OCI-LY1 (cell line): ENCODE results near the gene DLEC1.

Experiments used
- H2AFZ ChIP-seq: fragments of 200-600 bp; sonication (generic), shearing (Covaris generic); 2 replicates; pipeline ENCODE4 v1.6.0; 2014; ENCODE audit warnings: antibody characterized with exemption, mild to moderate bottlenecking, low read length
- H3F3A ChIP-seq: fragments of 200-600 bp; sonication (generic), shearing (Covaris generic); 2 replicates; pipeline ENCODE4 v1.6.0; 2014; ENCODE audit warnings: mild to moderate bottlenecking, antibody characterized with exemption, low read length, moderate library complexity; ENCODE audit not compliant: insufficient read depth
- H3K27ac ChIP-seq: fragments of 200-600 bp; sonication (generic); 2 replicates; pipeline ENCODE4 v1.5.1; 2014; ENCODE audit warnings: low read length, mixed run types, mild to moderate bottlenecking, low read depth; ENCODE audit not compliant: poor library complexity, severe bottlenecking
- H3K27me3 ChIP-seq: fragments of 200-600 bp; sonication (generic); 2 replicates; pipeline ENCODE4 v1.6.0; 2014; ENCODE audit warnings: antibody characterized with exemption, mild to moderate bottlenecking, low read length, moderate library complexity; ENCODE audit not compliant: insufficient read depth
- H3K36me3 ChIP-seq: fragments of 200-600 bp; sonication (generic); 2 replicates; pipeline ENCODE4 v1.6.1; 2014; ENCODE audit warnings: mild to moderate bottlenecking, antibody characterized with exemption, low read length, moderate library complexity, mixed read lengths; ENCODE audit not compliant: insufficient read depth
- H3K4me1 ChIP-seq: fragments of 200-600 bp; sonication (generic); 2 replicates; pipeline ENCODE4 v1.5.1; 2014; ENCODE audit warnings: mild to moderate bottlenecking, low read length, moderate library complexity; ENCODE audit not compliant: insufficient read depth, severe bottlenecking
- H3K4me2 ChIP-seq: fragments of 200-600 bp; sonication (generic), shearing (Covaris generic); 2 replicates; pipeline ENCODE4 v1.6.1; 2014; ENCODE audit warnings: low read length
- H3K4me3 ChIP-seq: fragments of 200-600 bp; sonication (generic); 2 replicates; pipeline ENCODE4 v1.5.1; 2014; ENCODE audit warnings: low read length, low read depth, mild to moderate bottlenecking, mixed read lengths; ENCODE audit not compliant: poor library complexity, severe bottlenecking
- H3K79me2 ChIP-seq: fragments of 200-600 bp; shearing (Covaris generic); 2 replicates; pipeline ENCODE4 v1.6.1; 2016; ENCODE audit warnings: mixed run types, low read length, mixed read lengths; ENCODE audit not compliant: insufficient read depth
- H3K9ac ChIP-seq: fragments of 200-600 bp; sonication (generic), shearing (Covaris generic); 2 replicates; pipeline ENCODE4 v1.6.1; 2014; ENCODE audit warnings: mild to moderate bottlenecking, low read length, mixed read lengths
- H3K9me2 ChIP-seq: fragments of 200-600 bp; sonication (generic), shearing (Covaris generic); 2 replicates; pipeline ENCODE4 v1.6.1; 2014; ENCODE audit warnings: low read depth, mild to moderate bottlenecking, low read length, mixed read lengths
- H3K9me3 ChIP-seq: fragments of 200-600 bp; shearing (Covaris generic); 2 replicates; pipeline ENCODE4 v1.6.1; 2014; ENCODE audit warnings: low read length, mixed read lengths
- H4K20me1 ChIP-seq: fragments of 200-600 bp; sonication (generic), shearing (Covaris generic); 2 replicates; pipeline ENCODE4 v1.6.0; 2016; ENCODE audit warnings: mild to moderate bottlenecking, low read length; ENCODE audit not compliant: insufficient read depth
- EZH2 ChIP-seq: fragments of 200-600 bp; sonication (generic), shearing (Covaris generic); IDR thresholded peaks from 2 replicates; pipeline ENCODE4 v1.8.0; 2017; ENCODE audit warnings: borderline replicate concordance, mixed run types, mild to moderate bottlenecking, antibody characterized with exemption, low read length, moderate library complexity, mixed read lengths
- TF ChIP-seq, protein P1 (sequence below): fragments of 200-600 bp; sonication (generic), shearing (Covaris generic); IDR thresholded peaks from 2 replicates; pipeline ENCODE4 v1.5.1; 2017; ENCODE audit warnings: mild to moderate bottlenecking, antibody characterized with exemption, low read length, moderate library complexity, mixed read lengths

DLEC1 gene

DNA sequence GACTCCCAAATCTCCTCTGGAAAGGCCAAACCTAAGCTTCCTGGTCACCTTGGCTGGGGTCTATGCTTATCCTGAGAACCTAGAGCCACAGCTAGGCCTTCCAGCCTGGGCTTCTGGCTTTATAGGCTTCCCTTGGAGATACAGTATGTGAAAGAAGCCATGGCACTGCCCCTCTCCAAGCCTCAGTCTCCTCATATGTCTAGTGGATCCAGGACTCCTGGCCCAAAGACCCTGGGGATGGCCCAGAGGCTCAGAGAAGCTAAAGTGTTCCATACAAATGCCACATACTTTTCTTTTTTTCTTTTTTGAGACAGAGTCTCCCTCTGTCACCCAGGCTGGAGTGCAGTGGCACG lies 89.3 kb downstream of the DLEC1 start:
- H3K4me3 ChIP-seq = no peak overlapping the region
- no peaks in the 10 kb centered on the region for H3K79me2 ChIP-seq
- peaks cover 83% of the 10 kb centered on the region for H3K36me3 ChIP-seq
- H3K4me2 ChIP-seq = no peak overlapping the region
- H4K20me1 ChIP-seq = no peaks in the 10 kb centered on the region
- no peak overlapping the region for H3K27ac ChIP-seq
- H2AFZ ChIP-seq = no peak overlapping the region
- H3K9ac ChIP-seq = no peak overlapping the region
- no peaks in the 10 kb centered on the region for H3K4me1 ChIP-seq
- TF ChIP-seq, protein P1, sequence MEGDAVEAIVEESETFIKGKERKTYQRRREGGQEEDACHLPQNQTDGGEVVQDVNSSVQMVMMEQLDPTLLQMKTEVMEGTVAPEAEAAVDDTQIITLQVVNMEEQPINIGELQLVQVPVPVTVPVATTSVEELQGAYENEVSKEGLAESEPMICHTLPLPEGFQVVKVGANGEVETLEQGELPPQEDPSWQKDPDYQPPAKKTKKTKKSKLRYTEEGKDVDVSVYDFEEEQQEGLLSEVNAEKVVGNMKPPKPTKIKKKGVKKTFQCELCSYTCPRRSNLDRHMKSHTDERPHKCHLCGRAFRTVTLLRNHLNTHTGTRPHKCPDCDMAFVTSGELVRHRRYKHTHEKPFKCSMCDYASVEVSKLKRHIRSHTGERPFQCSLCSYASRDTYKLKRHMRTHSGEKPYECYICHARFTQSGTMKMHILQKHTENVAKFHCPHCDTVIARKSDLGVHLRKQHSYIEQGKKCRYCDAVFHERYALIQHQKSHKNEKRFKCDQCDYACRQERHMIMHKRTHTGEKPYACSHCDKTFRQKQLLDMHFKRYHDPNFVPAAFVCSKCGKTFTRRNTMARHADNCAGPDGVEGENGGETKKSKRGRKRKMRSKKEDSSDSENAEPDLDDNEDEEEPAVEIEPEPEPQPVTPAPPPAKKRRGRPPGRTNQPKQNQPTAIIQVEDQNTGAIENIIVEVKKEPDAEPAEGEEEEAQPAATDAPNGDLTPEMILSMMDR = no peak
- no peaks in the 10 kb centered on the region for H3K9me3 ChIP-seq
- no peaks in the 10 kb centered on the region for H3F3A ChIP-seq
- H3K27me3 ChIP-seq = no peaks in the 10 kb centered on the region
- H3K9me2 ChIP-seq = no peaks in the 10 kb centered on the region

DNA sequence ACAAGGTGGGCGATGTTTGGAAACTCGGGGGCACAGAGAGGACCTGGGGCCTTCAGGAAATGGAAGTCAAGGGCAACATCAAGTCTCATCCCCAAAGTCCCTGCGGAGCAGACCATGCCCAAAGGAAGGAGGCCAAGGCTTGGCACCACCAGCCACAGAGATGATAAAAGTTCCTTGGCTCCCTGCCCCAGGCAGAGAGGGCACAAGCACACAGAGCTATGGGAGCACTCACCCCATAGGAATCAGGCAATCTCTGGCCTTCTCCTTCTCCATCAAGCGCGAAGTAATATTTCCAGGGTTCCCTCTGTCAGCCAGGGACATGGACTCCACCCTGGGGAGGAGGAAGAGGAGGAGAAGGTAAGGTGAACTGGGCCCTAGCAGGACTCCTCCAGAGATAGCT lies 90.0 kb downstream of the DLEC1 start:
- H2AFZ ChIP-seq = no peak overlapping the region
- no peak overlapping the region for H3K27ac ChIP-seq
- H3K4me1 ChIP-seq = no peaks in the 10 kb centered on the region
- H3K79me2 ChIP-seq = no peaks in the 10 kb centered on the region
- no peaks in the 10 kb centered on the region for H3K27me3 ChIP-seq
- no peak overlapping the region for H3K9ac ChIP-seq
- no peaks in the 10 kb centered on the region for H4K20me1 ChIP-seq
- TF ChIP-seq, protein P1 = no peak
- no peak for TF ChIP-seq EZH2
- H3F3A ChIP-seq = no peaks in the 10 kb centered on the region
- H3K9me3 ChIP-seq = no peaks in the 10 kb centered on the region
- no peak overlapping the region for H3K4me3 ChIP-seq
- peaks cover 86% of the 10 kb centered on the region for H3K36me3 ChIP-seq
- no peaks in the 10 kb centered on the region for H3K9me2 ChIP-seq
- H3K4me2 ChIP-seq = no peak overlapping the region

DNA sequence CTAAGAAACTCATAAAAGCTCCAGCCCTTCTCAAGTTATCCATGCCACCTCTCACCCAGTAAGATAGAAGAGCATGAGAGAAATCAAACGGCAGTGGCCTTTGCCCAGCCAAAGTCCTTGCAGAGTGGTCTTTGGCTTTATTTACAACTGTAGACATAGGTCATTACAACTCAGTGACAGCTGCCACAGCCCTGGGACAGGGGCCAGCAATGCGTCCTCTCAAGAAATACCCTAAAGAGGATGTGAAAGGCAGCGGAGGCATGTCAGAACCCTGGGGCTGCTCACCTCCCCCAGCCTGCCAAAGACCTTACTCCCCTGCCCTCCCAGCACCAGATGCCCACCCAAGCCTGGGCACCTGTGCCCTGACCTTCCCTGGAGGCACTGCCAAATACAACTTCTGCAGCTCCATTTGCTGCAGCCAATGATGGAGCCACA lies 91.6 kb downstream of the DLEC1 start:
- Histone ChIP-seq H3K79me2 (no peaks in the 10 kb centered on the region), H3K36me3 (peaks cover 73% of the 10 kb centered on the region)

More for the DNA sequence above, 91.6 kb downstream of the DLEC1 start:
- H3K27ac ChIP-seq = no peak overlapping the region
- H3K4me1 ChIP-seq = peaks cover 6% of the 10 kb centered on the region
- H3K4me2 ChIP-seq = no peak overlapping the region
- H3K4me3 ChIP-seq = no peak overlapping the region
- H3K27me3 ChIP-seq = no peaks in the 10 kb centered on the region
- no peak overlapping the region for H2AFZ ChIP-seq
- H3F3A ChIP-seq = no peaks in the 10 kb centered on the region
- H3K9me2 ChIP-seq = no peaks in the 10 kb centered on the region
- no peaks in the 10 kb centered on the region for H3K9me3 ChIP-seq
- no peak for TF ChIP-seq EZH2
- TF ChIP-seq, protein P1 = no peak
- no peaks in the 10 kb centered on the region for H4K20me1 ChIP-seq
- no peak overlapping the region for H3K9ac ChIP-seq
